Endothelial cell of umbilical vein (primary cell): ENCODE data around the gene NPTX2.

Experiments used
- CTCF ChIP-seq, 2 donors: IDR thresholded peaks; 1 replicate in 1 of 2; 2 replicates in 1 of 2; pipeline ENCODE4 v1.5.1; 2011; ENCODE audit warnings: low read length in 2 of 2, mild to moderate bottlenecking in 2 of 2, moderate library complexity in 2 of 2, control low read depth in 1 of 2, inconsistent platforms in 1 of 2, low read depth in 1 of 2; ENCODE audit not compliant: insufficient read depth in 1 of 2; ENCODE audit errors: extremely low read depth in 1 of 2
- EZH2 ChIP-seq: IDR thresholded peaks from 2 replicates; pipeline ENCODE4 v1.6.1; 2012; ENCODE audit warnings: borderline replicate concordance, low read depth, mild to moderate bottlenecking, moderate library complexity, low read length, inconsistent platforms; ENCODE audit not compliant: severe bottlenecking
- FOS ChIP-seq: IDR thresholded peaks from 2 replicates; pipeline ENCODE4 v1.6.1; 2011; ENCODE audit warnings: mild to moderate bottlenecking, low read length, moderate library complexity, borderline replicate concordance; ENCODE audit not compliant: insufficient read depth
- JUN ChIP-seq: IDR thresholded peaks from 2 replicates; pipeline ENCODE4 v1.6.1; 2011; ENCODE audit warnings: borderline replicate concordance, low read depth; ENCODE audit not compliant: insufficient read length, insufficient read depth
- MAX ChIP-seq: IDR thresholded peaks from 2 replicates; pipeline ENCODE4 v1.6.1; 2011; ENCODE audit not compliant: insufficient read depth, insufficient read length
- MYC ChIP-seq: IDR thresholded peaks from one replicate; pipeline ENCODE4 v1.6.1; 2011; ENCODE audit warnings: mild to moderate bottlenecking, low read depth, low read length
- POLR2A ChIP-seq: IDR thresholded peaks from 2 replicates; pipeline ENCODE4 v1.6.1; 2012; ENCODE audit warnings: low read depth, mild to moderate bottlenecking, control low read depth, low read length
- POLR2AphosphoS5 ChIP-seq: IDR thresholded peaks from 2 replicates; pipeline ENCODE4 v1.6.1; 2012; ENCODE audit warnings: low read depth, mild to moderate bottlenecking, control low read depth, low read length, moderate library complexity; ENCODE audit not compliant: insufficient read depth

DNA sequence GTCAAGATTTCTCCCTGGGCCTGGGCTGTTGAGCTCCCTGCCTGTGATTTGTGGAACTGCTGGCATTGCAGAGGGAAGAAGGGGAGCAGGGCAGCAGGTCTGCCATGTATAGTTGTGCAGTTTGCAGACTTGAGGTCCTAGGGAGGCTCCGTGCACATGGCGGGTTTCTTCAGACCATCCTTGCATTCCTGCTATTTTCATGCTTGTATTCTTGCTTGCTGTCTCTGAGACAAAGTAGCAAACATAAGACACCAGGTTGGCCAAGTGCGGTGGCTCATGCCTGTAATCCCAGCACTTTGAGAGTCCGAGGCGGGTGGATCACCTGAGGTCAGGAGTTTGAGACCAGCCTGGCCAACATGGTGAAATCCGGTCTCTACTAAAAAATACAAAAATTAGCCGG lies 61.1 kb downstream of the NPTX2 start:
- TF ChIP-seq MAX: no peak
- TF ChIP-seq POLR2A: no peak
- no peak for TF ChIP-seq CTCF (IDR thresholded peaks at IDR 0.05; ENCODE audit: extremely low read depth in 1 of 2, insufficient read depth in 1 of 2, low read depth in 1 of 2, low read length in 2 of 2)
- TF ChIP-seq POLR2AphosphoS5: no peak
- no peak for TF ChIP-seq MYC
- no peak for TF ChIP-seq EZH2
- TF ChIP-seq FOS: no peak
- no peak for TF ChIP-seq JUN
